SK-N-SH (cell line): ENCODE results near the gene C1orf210. TPM values are rescaled to one million over a fixed set of nuclear protein-coding genes. Genes with fewer than 3 reads are reported as not detected.

Source experiments
- CTCF ChIA-PET: fragments of 300-600, 350-600 bp; formaldehyde crosslinking; extraction: SDS; loops from one replicate; lab custom pipeline; 2021; lab: Yijun Ruan, JAX
- POLR2A ChIA-PET: fragments of 350-600 bp; sonication (Branson Sonifier 250); formaldehyde crosslinking; extraction: SDS; loops from one replicate; lab custom pipeline; 2020; ENCODE audit warnings: antibody characterized with exemption, inconsistent platforms; lab: Yijun Ruan, JAX
- DNase-seq: peaks from one replicate; pipeline ENCODE4 v3.0.0; 2012
- H2AFZ ChIP-seq: fragments of 200-600 bp; sonication (generic); 2 replicates; pipeline ENCODE4 v1.8.1; 2016; ENCODE audit warnings: antibody characterized with exemption, mild to moderate bottlenecking, low read depth
- H3F3A ChIP-seq: fragments of 200-600 bp; sonication (generic); replicated peaks from 2 replicates; pipeline ENCODE3; 2016; ENCODE audit warnings: antibody characterized with exemption, mild to moderate bottlenecking; ENCODE audit not compliant: insufficient read depth
- H3K27ac ChIP-seq, 2 experiments: fragments of 200-500 bp in 1 of 2; fragments of 200-600 bp in 1 of 2; sonication (Bioruptor generic) in 1 of 2; sonication (generic), shearing (Covaris generic) in 1 of 2; 2 replicates each; pipeline versions ENCODE4 v1.5.1 to v1.6.1; 2014 to 2016; ENCODE audit warnings: low read depth in 2 of 2, inconsistent platforms in 1 of 2, low read length in 1 of 2, mild to moderate bottlenecking in 1 of 2, mixed read lengths in 1 of 2
- H3K27me3 ChIP-seq: fragments of 200-600 bp; sonication (generic), shearing (Covaris generic); 2 replicates; pipeline ENCODE4 v1.6.1; 2016; ENCODE audit warnings: mixed run types; ENCODE audit not compliant: insufficient read depth
- H3K36me3 ChIP-seq, 2 experiments: fragments of 200-500 bp in 1 of 2; fragments of 200-600 bp in 1 of 2; sonication (Bioruptor generic) in 1 of 2; sonication (generic) in 1 of 2; replicated peaks in 1 of 2; 2 replicates each; pipeline versions ENCODE3 to v1.5.1; 2014 to 2016; ENCODE audit warnings: low read length in 1 of 2, mild to moderate bottlenecking in 1 of 2; ENCODE audit not compliant: insufficient read depth in 2 of 2, control insufficient read depth in 1 of 2
- H3K4me1 ChIP-seq, 2 experiments: fragments of 200-500 bp in 1 of 2; fragments of 200-600 bp in 1 of 2; sonication (Bioruptor generic) in 1 of 2; sonication (generic), shearing (Covaris generic) in 1 of 2; 2 replicates each; pipeline versions ENCODE4 v1.5.1 to v1.6.1; 2014 to 2016; ENCODE audit warnings: low read depth in 1 of 2, low read length in 1 of 2, mixed run types in 1 of 2; ENCODE audit not compliant: insufficient read depth in 2 of 2, control insufficient read depth in 1 of 2
- H3K4me2 ChIP-seq: fragments of 200-600 bp; sonication (generic), shearing (Covaris generic); 2 replicates; pipeline ENCODE4 v1.6.1; 2017; ENCODE audit warnings: mixed run types
- H3K4me3 ChIP-seq, 2 experiments: fragments of 200-500 bp in 1 of 2; fragments of 200-600 bp in 1 of 2; sonication (Bioruptor generic) in 1 of 2; sonication (generic), shearing (Covaris generic) in 1 of 2; 2 replicates each; pipeline versions ENCODE4 v1.5.1 to v1.8.1; 2014 to 2016; ENCODE audit warnings: low read depth in 2 of 2, inconsistent platforms in 1 of 2, low read length in 1 of 2, mild to moderate bottlenecking in 1 of 2, mixed read lengths in 1 of 2, moderate library complexity in 1 of 2
- H3K79me2 ChIP-seq: fragments of 200-600 bp; sonication (generic); 2 replicates; pipeline ENCODE4 v1.8.1; 2017; ENCODE audit warnings: mild to moderate bottlenecking; ENCODE audit not compliant: insufficient read depth
- H3K9ac ChIP-seq: fragments of 200-600 bp; sonication (generic); 2 replicates; pipeline ENCODE4 v1.6.1; 2017; ENCODE audit warnings: mixed run types
- H3K9me2 ChIP-seq: fragments of 200-600 bp; sonication (generic); 2 replicates; pipeline ENCODE4 v1.6.1; 2017; ENCODE audit warnings: mixed run types
- H3K9me3 ChIP-seq: fragments of 200-600 bp; sonication (generic); 2 replicates; pipeline ENCODE4 v1.6.1; 2017; ENCODE audit warnings: mixed run types, mild to moderate bottlenecking, moderate library complexity
- H4K20me1 ChIP-seq: fragments of 200-600 bp; sonication (generic); 2 replicates; pipeline ENCODE4 v1.6.1; 2017; ENCODE audit warnings: mild to moderate bottlenecking, mixed run types; ENCODE audit not compliant: insufficient read depth
- ELF1 ChIP-seq: IDR thresholded peaks from 2 replicates; pipeline ENCODE4 v1.4.0; 2012
- EZH2phosphoT487 ChIP-seq: fragments of 200-600 bp; sonication (generic); IDR thresholded peaks from 2 replicates; pipeline ENCODE4 v1.6.1; 2017; ENCODE audit warnings: low read depth, mixed run types, mild to moderate bottlenecking, antibody characterized with exemption, moderate library complexity, borderline replicate concordance
- FOSL2 ChIP-seq: IDR thresholded peaks from 2 replicates; pipeline ENCODE4 v1.4.0; 2012; ENCODE audit warnings: low read depth, mild to moderate bottlenecking, moderate library complexity, borderline replicate concordance
- GABPA ChIP-seq: IDR thresholded peaks from 2 replicates; pipeline ENCODE4 v1.4.0; 2012; ENCODE audit warnings: low read depth, mild to moderate bottlenecking
- GATA2 ChIP-seq: sonication (generic); formaldehyde crosslinking; IDR thresholded peaks from 2 replicates; pipeline ENCODE4 v1.5.0; 2020; ENCODE audit warnings: mild to moderate bottlenecking, missing genetic modification reagents
- MEF2A ChIP-seq: IDR thresholded peaks from 2 replicates; pipeline ENCODE4 v1.4.0; 2012; ENCODE audit warnings: low read depth, borderline replicate concordance
- MXI1 ChIP-seq: IDR thresholded peaks from 2 replicates; pipeline ENCODE4 v1.6.1; 2012; ENCODE audit warnings: mild to moderate bottlenecking, low read depth, low read length, improper control_type of control experiment
- POLR2AphosphoS5 ChIP-seq: IDR thresholded peaks from 2 replicates; pipeline ENCODE4 v1.6.1; 2012; ENCODE audit warnings: low read depth, low read length
- RCOR1 ChIP-seq: fragments of 150-350 bp; IDR thresholded peaks from 2 replicates; pipeline ENCODE4 v1.6.1; 2017; ENCODE audit warnings: antibody characterized with exemption, low read length
- RXRA ChIP-seq: IDR thresholded peaks from 2 replicates; pipeline ENCODE4 v1.4.0; 2012; ENCODE audit warnings: low read depth, mild to moderate bottlenecking, borderline replicate concordance
- SIN3A ChIP-seq: IDR thresholded peaks from 2 replicates; pipeline ENCODE4 v1.6.1; 2012; ENCODE audit warnings: low read depth, mild to moderate bottlenecking, low read length, moderate library complexity, borderline replicate concordance
- TCF12 ChIP-seq: IDR thresholded peaks from 2 replicates; pipeline ENCODE4 v1.4.0; 2012
- TEAD4 ChIP-seq: IDR thresholded peaks from 2 replicates; pipeline ENCODE4 v1.4.0; 2012; ENCODE audit warnings: mild to moderate bottlenecking, borderline replicate concordance; ENCODE audit not compliant: insufficient read depth
- ZBTB33 ChIP-seq: IDR thresholded peaks from 2 replicates; pipeline ENCODE4 v1.4.0; 2012; ENCODE audit warnings: low read depth, borderline replicate concordance
- WGBS: methylation state at CpG from one replicate; pipeline ENCODE4 v1.1.6; 2017; ENCODE audit warnings: low lambda C conversion rate; 5-methylcytosine and 5-hydroxymethylcytosine counted together
- polyA plus RNA-seq, 3 experiments: library from polyadenylated mRNA; depleted of rRNA; stranded (reverse); fragments of >200 nt; gene quantifications; 2 replicates each; pipeline ENCODE4 v1.2.3, GENCODE V29; 2012
- TF ChIP-seq, protein P1 (sequence below): IDR thresholded peaks from 2 replicates; pipeline ENCODE4; 2012
- TF ChIP-seq, protein P2 (sequence below): fragments of 150-350 bp; IDR thresholded peaks from 2 replicates; pipeline ENCODE4 v1.6.1; 2017; ENCODE audit warnings: antibody characterized with exemption, low read length, low read depth, borderline replicate concordance
- TF ChIP-seq, protein P3 (sequence below): IDR thresholded peaks from 2 replicates; pipeline ENCODE4 v1.4.0; 2012; ENCODE audit warnings: low read depth
- TF ChIP-seq, protein P4 (sequence below): IDR thresholded peaks from 2 replicates; pipeline ENCODE4 v1.4.0; 2012; ENCODE audit warnings: low read depth, borderline replicate concordance

C1orf210 gene
- polyA plus RNA-seq, 1 of the 3 experiments (the other 2 are of a cell fraction) = not detected

DNA sequence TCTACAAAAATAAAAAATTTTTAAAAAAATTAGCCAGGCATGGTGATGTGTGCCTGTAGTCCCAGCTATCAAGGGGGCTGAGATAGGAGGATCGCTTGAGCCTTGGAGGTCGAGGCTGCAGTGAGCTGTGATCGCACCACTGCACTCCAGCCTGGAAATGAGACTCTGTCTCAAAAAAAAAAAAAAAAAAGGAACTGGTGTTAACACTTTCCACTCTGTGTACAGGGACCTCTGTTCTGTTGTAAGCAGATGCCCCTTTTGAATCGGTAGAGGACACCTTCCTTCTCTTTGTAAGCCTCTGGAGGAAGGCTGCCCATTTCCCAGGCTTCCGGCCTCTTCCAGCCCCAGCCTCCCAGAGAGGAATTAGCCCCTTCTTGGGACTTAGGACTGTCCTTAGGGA, 7.3 kb upstream of the C1orf210 start:
- no peaks in the 10 kb centered on the region for H3K9me3 ChIP-seq
- H3K4me3 ChIP-seq = no peak overlapping the region
- no peak overlapping the region for H2AFZ ChIP-seq
- no peaks in the 10 kb centered on the region for H3K36me3 ChIP-seq
- CTCF ChIA-PET = no interaction called here
- H3K79me2 ChIP-seq = no peaks in the 10 kb centered on the region
- POLR2A ChIA-PET = interaction anchor here (0.6 kb wide), 1 partner anchor 345 kb away, joined by 4 read pairs; no protein-coding TSS in a partner anchor
- H3K4me2 ChIP-seq = no peak overlapping the region
- DNase-seq = no peak
- H3K4me1 ChIP-seq = peaks cover 0 to 6% of the 10 kb centered on the region in 2 experiments; a peak in 1 of 4 replicates
- no peaks in the 10 kb centered on the region for H3K9me2 ChIP-seq
- TF ChIP-seq, protein P1, sequence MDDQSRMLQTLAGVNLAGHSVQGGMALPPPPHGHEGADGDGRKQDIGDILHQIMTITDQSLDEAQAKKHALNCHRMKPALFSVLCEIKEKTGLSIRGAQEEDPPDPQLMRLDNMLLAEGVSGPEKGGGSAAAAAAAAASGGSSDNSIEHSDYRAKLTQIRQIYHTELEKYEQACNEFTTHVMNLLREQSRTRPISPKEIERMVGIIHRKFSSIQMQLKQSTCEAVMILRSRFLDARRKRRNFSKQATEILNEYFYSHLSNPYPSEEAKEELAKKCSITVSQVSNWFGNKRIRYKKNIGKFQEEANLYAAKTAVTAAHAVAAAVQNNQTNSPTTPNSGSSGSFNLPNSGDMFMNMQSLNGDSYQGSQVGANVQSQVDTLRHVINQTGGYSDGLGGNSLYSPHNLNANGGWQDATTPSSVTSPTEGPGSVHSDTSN = no peak
- TF ChIP-seq, protein P2, sequence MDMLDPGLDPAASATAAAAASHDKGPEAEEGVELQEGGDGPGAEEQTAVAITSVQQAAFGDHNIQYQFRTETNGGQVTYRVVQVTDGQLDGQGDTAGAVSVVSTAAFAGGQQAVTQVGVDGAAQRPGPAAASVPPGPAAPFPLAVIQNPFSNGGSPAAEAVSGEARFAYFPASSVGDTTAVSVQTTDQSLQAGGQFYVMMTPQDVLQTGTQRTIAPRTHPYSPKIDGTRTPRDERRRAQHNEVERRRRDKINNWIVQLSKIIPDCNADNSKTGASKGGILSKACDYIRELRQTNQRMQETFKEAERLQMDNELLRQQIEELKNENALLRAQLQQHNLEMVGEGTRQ = no peak
- no peak for TF ChIP-seq TEAD4
- TF ChIP-seq, protein P3, sequence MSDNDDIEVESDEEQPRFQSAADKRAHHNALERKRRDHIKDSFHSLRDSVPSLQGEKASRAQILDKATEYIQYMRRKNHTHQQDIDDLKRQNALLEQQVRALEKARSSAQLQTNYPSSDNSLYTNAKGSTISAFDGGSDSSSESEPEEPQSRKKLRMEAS = no peak
- no peaks in the 10 kb centered on the region for H3F3A ChIP-seq
- peaks cover 20% of the 10 kb centered on the region; the same call in 1 of the 2 replicates for H3K27me3 ChIP-seq
- WGBS = 65% methylated on average over 5 of the region's 5 CpGs
- H3K9ac ChIP-seq = no peak overlapping the region
- no peaks in the 10 kb centered on the region for H4K20me1 ChIP-seq
- no peak overlapping the region for H3K27ac ChIP-seq

DNA sequence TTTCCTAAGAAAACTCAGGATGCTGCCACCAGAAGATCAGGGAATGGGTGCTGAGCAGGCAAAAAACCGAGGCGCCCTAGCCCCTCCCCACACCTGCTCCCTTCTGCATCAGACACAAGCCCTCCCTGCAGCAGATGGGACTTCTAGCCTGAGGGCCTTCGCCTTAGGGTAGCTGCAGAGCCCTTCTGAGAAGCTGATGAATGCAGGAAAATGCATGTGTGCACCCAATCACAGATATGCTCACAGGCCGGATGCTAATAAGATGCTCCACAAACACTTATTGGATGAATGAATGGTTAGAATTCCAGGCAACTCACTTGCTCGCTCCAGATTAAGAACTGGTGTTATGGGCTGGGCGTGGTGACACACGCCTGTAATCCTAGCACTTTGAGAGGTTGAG, 6.8 kb upstream of the C1orf210 start:
- WGBS = 63% methylated on average over 6 of the region's 7 CpGs
- CTCF ChIA-PET = no interaction called here
- Histone ChIP-seq H3K36me3 (no peaks in the 10 kb centered on the region), H3K27ac (no peak overlapping the region), H3K4me3 (no peak overlapping the region), H3K4me2 (no peak overlapping the region), H4K20me1 (no peaks in the 10 kb centered on the region)
- no peak for DNase-seq
- TF ChIP-seq ZBTB33 = no peak
- no peak for TF ChIP-seq MEF2A
- no peak for TF ChIP-seq ELF1
- no peak for TF ChIP-seq RCOR1
- no peak for TF ChIP-seq GATA2
- no peak for TF ChIP-seq FOSL2
- TF ChIP-seq, protein P4, sequence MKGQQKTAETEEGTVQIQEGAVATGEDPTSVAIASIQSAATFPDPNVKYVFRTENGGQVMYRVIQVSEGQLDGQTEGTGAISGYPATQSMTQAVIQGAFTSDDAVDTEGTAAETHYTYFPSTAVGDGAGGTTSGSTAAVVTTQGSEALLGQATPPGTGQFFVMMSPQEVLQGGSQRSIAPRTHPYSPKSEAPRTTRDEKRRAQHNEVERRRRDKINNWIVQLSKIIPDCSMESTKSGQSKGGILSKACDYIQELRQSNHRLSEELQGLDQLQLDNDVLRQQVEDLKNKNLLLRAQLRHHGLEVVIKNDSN = no peak
- TF ChIP-seq TCF12 = no peak
- no peak for TF ChIP-seq TEAD4
- TF ChIP-seq GABPA = no peak
- no peak for TF ChIP-seq RXRA
- no peak for TF ChIP-seq EZH2phosphoT487
- TF ChIP-seq SIN3A = no peak
- TF ChIP-seq, protein P2 = no peak
- TF ChIP-seq MXI1 = no peak
- no peak for TF ChIP-seq POLR2AphosphoS5
- TF ChIP-seq, all 33 proteins: peak for 0
- Histone ChIP-seq H3F3A (no peaks in the 10 kb centered on the region), H3K4me1 (peaks cover 0 to 6% of the 10 kb centered on the region in 2 experiments; a peak in 1 of 4 replicates), H3K9me2 (no peaks in the 10 kb centered on the region), H3K9ac (no peak overlapping the region), H3K79me2 (no peaks in the 10 kb centered on the region), H3K9me3 (no peaks in the 10 kb centered on the region), H2AFZ (no peak overlapping the region), H3K27me3 (peaks cover 20% of the 10 kb centered on the region; the same call in 1 of the 2 replicates)
- POLR2A ChIA-PET = interaction anchor here (0.6 kb wide), 1 partner anchor 345 kb away, joined by 4 read pairs; no protein-coding TSS in a partner anchor
